Measurements from ENCODE around the gene TNXB.

DNA sequence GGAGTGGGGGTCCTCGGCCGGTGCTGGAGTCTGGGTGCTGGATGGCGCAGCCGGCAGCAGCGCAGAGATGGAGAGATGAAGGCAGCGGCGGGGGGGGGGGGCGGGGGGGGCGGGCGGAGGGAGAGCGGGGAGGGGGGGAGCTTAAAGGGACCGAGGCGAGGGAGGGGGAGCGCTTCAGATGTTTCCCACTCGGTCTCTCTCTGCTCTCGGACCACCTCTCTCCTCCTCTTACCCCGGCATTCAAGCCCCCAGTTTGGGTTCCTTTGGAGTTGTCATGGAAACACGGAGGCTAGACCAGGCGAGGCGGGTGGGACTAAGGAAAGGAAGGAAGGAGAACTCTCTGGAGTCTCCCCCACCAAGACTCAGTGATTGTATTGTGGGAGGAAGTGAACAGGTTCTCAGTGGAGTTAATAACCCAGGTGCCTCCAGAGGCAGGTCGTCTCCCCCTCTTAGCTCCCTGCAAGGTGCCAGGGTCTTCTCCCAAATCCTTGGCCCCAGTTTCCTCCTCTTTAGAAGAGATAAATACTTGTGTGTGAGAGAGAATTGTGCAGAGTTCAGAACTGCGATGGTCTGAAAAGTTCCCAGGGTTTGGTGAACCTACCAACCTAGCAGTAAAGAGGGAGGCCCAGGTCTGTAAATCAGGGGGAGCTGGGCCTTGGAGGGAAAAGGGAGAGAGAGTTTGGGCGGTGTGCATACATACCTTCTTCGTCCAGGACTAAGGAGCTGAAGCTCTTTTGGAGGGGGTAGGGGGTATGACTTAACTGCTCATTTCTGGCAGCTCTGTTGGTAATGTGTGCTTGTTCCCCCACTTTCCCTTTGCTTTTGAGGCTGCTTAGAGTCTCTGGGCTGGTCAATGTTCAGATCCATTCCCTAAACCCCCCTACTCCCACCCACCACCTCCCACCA lies 43.0 kb upstream of the TNXB start, which contains the start of gene PRRT1:
- TF ChIP-seq, protein P1, sequence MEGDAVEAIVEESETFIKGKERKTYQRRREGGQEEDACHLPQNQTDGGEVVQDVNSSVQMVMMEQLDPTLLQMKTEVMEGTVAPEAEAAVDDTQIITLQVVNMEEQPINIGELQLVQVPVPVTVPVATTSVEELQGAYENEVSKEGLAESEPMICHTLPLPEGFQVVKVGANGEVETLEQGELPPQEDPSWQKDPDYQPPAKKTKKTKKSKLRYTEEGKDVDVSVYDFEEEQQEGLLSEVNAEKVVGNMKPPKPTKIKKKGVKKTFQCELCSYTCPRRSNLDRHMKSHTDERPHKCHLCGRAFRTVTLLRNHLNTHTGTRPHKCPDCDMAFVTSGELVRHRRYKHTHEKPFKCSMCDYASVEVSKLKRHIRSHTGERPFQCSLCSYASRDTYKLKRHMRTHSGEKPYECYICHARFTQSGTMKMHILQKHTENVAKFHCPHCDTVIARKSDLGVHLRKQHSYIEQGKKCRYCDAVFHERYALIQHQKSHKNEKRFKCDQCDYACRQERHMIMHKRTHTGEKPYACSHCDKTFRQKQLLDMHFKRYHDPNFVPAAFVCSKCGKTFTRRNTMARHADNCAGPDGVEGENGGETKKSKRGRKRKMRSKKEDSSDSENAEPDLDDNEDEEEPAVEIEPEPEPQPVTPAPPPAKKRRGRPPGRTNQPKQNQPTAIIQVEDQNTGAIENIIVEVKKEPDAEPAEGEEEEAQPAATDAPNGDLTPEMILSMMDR (IDR thresholded peaks at IDR 0.05): no peak
- TF ChIP-seq POLR2A (IDR thresholded peaks at IDR 0.05): no peak
